ENCODE results near the gene DMTF1.

GRCh38 chr7:87151002-87151728 lies 1.1 kb upstream of the DMTF1 start:
- TF ChIP-seq, protein P1, sequence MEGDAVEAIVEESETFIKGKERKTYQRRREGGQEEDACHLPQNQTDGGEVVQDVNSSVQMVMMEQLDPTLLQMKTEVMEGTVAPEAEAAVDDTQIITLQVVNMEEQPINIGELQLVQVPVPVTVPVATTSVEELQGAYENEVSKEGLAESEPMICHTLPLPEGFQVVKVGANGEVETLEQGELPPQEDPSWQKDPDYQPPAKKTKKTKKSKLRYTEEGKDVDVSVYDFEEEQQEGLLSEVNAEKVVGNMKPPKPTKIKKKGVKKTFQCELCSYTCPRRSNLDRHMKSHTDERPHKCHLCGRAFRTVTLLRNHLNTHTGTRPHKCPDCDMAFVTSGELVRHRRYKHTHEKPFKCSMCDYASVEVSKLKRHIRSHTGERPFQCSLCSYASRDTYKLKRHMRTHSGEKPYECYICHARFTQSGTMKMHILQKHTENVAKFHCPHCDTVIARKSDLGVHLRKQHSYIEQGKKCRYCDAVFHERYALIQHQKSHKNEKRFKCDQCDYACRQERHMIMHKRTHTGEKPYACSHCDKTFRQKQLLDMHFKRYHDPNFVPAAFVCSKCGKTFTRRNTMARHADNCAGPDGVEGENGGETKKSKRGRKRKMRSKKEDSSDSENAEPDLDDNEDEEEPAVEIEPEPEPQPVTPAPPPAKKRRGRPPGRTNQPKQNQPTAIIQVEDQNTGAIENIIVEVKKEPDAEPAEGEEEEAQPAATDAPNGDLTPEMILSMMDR (IDR thresholded peaks at IDR 0.05) = no peak
- TF ChIP-seq EP300 (IDR thresholded peaks at IDR 0.05; ENCODE audit: low read depth) (no peak), POLR2AphosphoS5 (IDR thresholded peaks at IDR 0.05) (no peak), POLR2A (IDR thresholded peaks at IDR 0.05) (no peak)
